ENCODE data around the gene CTBP1. TPM values are rescaled to one million over a fixed set of nuclear protein-coding genes. Genes with fewer than 3 reads are reported as not detected.

The CTBP1 gene
- total RNA-seq, 1 experiment from 2014 or later, result 187 TPM

DNA sequence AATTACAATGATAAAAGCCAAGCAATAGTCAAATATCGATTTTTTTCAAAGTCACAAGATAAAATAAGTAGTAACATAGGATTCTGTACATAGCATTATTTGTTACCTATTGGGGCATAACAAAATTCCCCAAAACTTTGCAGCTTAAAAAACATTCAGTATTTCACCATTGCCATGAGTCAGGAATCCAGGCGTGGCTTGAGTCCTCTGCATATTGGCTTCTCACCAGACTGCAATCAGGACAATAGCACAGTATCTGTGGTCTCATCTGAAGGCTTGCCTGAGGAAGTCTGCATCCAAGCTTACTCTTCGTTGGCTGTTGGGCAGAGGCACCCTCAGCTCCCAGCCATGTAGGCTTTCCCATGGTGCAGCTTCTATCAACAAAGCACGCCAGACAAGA lies 6.2 kb upstream of the CTBP1 start:
- no peak overlapping the region for H3K4me3 ChIP-seq (ENCODE audit: low read depth, low read length, poor library complexity, severe bottlenecking)
- no peak for DNase-seq (ENCODE audit: low spot score)
- intact Hi-C loops (cut with micrococcal nuclease; ENCODE audit: unreplicated experiment), result no loop called here
- TF ChIP-seq, protein P1, sequence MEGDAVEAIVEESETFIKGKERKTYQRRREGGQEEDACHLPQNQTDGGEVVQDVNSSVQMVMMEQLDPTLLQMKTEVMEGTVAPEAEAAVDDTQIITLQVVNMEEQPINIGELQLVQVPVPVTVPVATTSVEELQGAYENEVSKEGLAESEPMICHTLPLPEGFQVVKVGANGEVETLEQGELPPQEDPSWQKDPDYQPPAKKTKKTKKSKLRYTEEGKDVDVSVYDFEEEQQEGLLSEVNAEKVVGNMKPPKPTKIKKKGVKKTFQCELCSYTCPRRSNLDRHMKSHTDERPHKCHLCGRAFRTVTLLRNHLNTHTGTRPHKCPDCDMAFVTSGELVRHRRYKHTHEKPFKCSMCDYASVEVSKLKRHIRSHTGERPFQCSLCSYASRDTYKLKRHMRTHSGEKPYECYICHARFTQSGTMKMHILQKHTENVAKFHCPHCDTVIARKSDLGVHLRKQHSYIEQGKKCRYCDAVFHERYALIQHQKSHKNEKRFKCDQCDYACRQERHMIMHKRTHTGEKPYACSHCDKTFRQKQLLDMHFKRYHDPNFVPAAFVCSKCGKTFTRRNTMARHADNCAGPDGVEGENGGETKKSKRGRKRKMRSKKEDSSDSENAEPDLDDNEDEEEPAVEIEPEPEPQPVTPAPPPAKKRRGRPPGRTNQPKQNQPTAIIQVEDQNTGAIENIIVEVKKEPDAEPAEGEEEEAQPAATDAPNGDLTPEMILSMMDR (conservative IDR thresholded peaks at IDR 0.05; ENCODE audit: low read depth, low read length), result no peak
- no peak for TF ChIP-seq EZH2 (IDR thresholded peaks at IDR 0.05; ENCODE audit: borderline replicate concordance, low read depth, low read length, poor library complexity, severe bottlenecking)
- H3K27me3 ChIP-seq (replicated peaks; ENCODE audit: insufficient read depth, low read depth, low read length, poor library complexity), result no peaks in the 10 kb centered on the region
- H3K27ac ChIP-seq (ENCODE audit: low read depth, low read length, poor library complexity, severe bottlenecking), result no peak overlapping the region
- no TSS peak for BruUV-seq (replicated peaks)
- ChIA-PET CTCF (no interaction called here), POLR2A (ENCODE audit: low non-redundant PET) (no interaction called here)
- no peaks in the 10 kb centered on the region for H3K4me1 ChIP-seq (ENCODE audit: insufficient read depth, low read length, poor library complexity, severe bottlenecking)
- peaks cover 55% of the 10 kb centered on the region for H3K9me3 ChIP-seq (ENCODE audit: low read depth, low read length, poor library complexity, severe bottlenecking)
- peaks cover 16% of the 10 kb centered on the region for H3K36me3 ChIP-seq (ENCODE audit: insufficient read depth, low read length, poor library complexity, severe bottlenecking)

DNA sequence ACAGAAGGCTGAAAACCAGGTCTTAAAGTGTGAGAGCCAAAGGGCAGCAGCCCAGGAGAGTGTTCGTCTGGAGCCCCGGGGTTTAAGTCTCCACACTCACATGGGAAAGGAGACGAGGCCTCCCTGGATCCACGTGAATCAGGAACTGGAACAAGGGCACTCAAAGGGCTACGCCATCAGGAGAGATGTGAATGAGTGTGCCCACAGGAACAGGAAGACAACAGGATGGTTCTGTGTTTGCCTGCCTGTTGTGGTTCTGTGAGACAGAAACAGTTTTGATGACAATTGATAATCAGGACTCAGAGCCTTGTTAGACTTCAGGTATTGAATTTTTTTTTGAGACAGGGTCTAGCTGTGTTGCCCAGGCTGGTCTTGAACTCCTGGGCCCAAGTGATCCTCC lies 4.9 kb upstream of the CTBP1 start:
- Histone ChIP-seq H3K9me3 (ENCODE audit: low read depth, low read length, poor library complexity, severe bottlenecking) (peaks cover 57% of the 10 kb centered on the region), H3K27me3 (replicated peaks; ENCODE audit: insufficient read depth, low read depth, low read length, poor library complexity) (no peaks in the 10 kb centered on the region), H3K4me1 (ENCODE audit: insufficient read depth, low read length, poor library complexity, severe bottlenecking) (no peaks in the 10 kb centered on the region), H3K27ac (ENCODE audit: low read depth, low read length, poor library complexity, severe bottlenecking) (no peak overlapping the region), H3K36me3 (ENCODE audit: insufficient read depth, low read length, poor library complexity, severe bottlenecking) (peaks cover 16% of the 10 kb centered on the region), H3K4me3 (ENCODE audit: low read depth, low read length, poor library complexity, severe bottlenecking) (no peak overlapping the region)
- ChIA-PET CTCF (no interaction called here), POLR2A (ENCODE audit: low non-redundant PET) (no interaction called here)
- DNase-seq (ENCODE audit: low spot score), result no peak
- intact Hi-C loops (cut with micrococcal nuclease; ENCODE audit: unreplicated experiment), result no loop called here
- no peak for TF ChIP-seq EZH2 (IDR thresholded peaks at IDR 0.05; ENCODE audit: borderline replicate concordance, low read depth, low read length, poor library complexity, severe bottlenecking)
- TF ChIP-seq, protein P1 (conservative IDR thresholded peaks at IDR 0.05; ENCODE audit: low read depth, low read length), result no peak
- no TSS peak for BruUV-seq (replicated peaks)

DNA sequence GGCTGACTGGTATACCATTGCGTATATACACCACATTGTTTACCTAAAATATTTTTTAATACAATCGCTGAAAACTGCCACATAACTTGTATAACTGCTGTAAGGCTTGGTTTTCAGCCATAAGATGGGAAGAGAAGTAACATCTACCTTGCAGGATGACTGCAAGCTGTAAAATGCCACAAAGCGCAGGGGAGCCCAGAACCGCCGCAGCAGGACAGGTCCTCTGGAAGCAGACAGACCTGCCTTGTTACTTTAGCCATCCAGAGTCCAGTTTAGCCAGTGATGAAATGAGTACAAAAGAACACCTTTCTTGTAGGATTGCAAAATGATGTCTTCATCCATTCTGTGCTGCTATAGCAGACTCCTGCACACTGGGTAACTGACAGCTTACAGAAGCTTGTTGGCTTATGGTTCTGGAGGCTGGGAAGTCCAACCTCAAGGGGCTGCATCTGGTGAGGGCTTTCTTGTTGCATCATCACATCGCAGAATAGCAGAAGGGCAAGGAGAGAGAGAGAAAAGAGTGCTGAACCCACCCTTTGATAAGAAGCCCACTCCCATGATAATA lies 4.1 kb upstream of the CTBP1 start:
- no peaks in the 10 kb centered on the region for H3K27me3 ChIP-seq (replicated peaks; ENCODE audit: insufficient read depth, low read depth, low read length, poor library complexity)
- peaks cover 57% of the 10 kb centered on the region for H3K9me3 ChIP-seq (ENCODE audit: low read depth, low read length, poor library complexity, severe bottlenecking)
- intact Hi-C loops (cut with micrococcal nuclease; ENCODE audit: unreplicated experiment), result no loop called here
- H3K4me3 ChIP-seq (ENCODE audit: low read depth, low read length, poor library complexity, severe bottlenecking), result no peak overlapping the region
- H3K4me1 ChIP-seq (ENCODE audit: insufficient read depth, low read length, poor library complexity, severe bottlenecking), result no peaks in the 10 kb centered on the region
- H3K36me3 ChIP-seq (ENCODE audit: insufficient read depth, low read length, poor library complexity, severe bottlenecking), result peaks cover 16% of the 10 kb centered on the region
- no peak for DNase-seq (ENCODE audit: low spot score)
- ChIA-PET POLR2A (ENCODE audit: low non-redundant PET) (no interaction called here), CTCF (no interaction called here)
- no TSS peak for BruUV-seq (replicated peaks)
- TF ChIP-seq, protein P1 (conservative IDR thresholded peaks at IDR 0.05; ENCODE audit: low read depth, low read length), result no peak
- no peak for TF ChIP-seq EZH2 (IDR thresholded peaks at IDR 0.05; ENCODE audit: borderline replicate concordance, low read depth, low read length, poor library complexity, severe bottlenecking)
- no peak overlapping the region for H3K27ac ChIP-seq (ENCODE audit: low read depth, low read length, poor library complexity, severe bottlenecking)

All from A673 (cell line).